HG03565 (cell line): ENCODE results near the gene ZNF451.
A peak's percentile ranks its signal among the peaks of the same experiment; 100 is the strongest.
"Not testable (repeated sequence)": the region's sequence is repeated elsewhere in the genome, so short reads cannot be mapped to it uniquely, and the experiment has no call there.

Source experiments
- ATAC-seq: cut with Tn5 transposase; IDR thresholded peaks from one replicate; pipeline ENCODE4 v1.9.1; 2021; ENCODE audit warnings: mild to moderate bottlenecking, moderate library complexity; ENCODE audit not compliant: unreplicated experiment

Gene ZNF451

DNA sequence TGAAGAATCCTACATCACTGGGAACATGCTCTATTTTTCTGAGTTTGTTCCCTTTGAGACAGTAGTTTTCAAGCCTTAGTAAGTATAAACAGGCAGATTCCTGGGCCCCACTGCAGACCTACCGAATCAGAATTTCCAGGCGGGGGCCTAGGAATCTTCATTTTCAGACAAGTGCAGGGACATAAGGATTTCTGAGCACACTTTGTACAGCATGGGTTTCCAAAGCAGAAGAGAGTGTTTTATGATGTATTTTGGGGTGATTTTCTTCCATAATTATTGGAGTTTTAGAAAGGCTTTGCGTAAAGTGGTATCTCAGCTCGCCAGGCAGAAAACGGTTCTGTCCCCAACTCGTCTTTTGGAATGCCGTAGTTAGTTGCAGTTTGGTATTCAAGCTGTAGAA is 1.4 kb downstream of the ZNF451 start:
- not testable (repeated sequence) for ATAC-seq

- ATAC-seq = no peak
Observed at GRCh38 chr6:57094689-57095088, 4.7 kb downstream of the ZNF451 start.

- no peak for ATAC-seq
Observed at GRCh38 chr6:57097596-57097995, 7.6 kb downstream of the ZNF451 start.

DNA sequence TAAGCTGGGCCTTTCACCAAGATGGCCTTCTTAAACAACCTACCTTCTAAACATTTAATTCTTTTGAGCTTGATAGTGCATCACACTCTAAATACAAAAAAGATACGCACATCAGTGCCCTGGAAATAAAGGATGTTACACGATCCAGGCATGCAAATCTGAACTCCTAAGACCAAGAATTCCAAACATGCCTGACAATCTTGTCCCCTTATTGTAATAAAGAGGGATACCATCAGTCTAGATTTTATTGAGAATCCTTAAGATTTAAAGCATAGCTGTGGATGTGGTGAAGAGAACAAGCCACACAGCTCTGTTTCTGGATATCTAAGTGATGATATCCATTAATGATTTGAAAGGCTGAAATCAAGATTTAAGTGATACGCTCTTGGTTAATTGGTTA is 13.0 kb downstream of the ZNF451 start:
- no peak for ATAC-seq

DNA sequence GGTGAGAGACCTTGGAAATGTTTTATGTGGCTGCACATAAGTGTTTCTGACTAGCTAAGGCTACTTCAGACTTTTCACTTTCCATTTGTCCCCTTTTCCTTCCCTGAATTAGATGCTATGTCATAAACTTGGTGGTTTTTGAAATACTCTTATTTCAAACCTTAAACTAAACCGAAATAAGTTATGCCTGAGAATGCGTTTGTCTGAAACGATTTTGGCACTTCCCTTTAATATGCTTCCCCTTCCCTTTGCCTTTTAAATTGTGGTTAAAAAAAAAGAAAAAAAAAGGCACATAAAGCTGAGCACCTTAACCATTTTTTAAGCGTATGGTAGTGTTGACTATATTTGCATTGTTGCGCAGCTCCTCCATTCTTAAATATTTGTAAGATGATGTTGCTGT is 14.3 kb downstream of the ZNF451 start:
- ATAC-seq = no peak

GRCh38 chr6:57106990-57107389 is 17.0 kb downstream of the ZNF451 start:
- ATAC-seq = no peak

GRCh38 chr6:57108691-57109090 is 18.7 kb downstream of the ZNF451 start:
- ATAC-seq = peak; percentile 91

GRCh38 chr6:57109880-57110279 is 19.9 kb downstream of the ZNF451 start:
- no peak for ATAC-seq

GRCh38 chr6:57113105-57113504 is 23.1 kb downstream of the ZNF451 start:
- ATAC-seq = no peak

DNA sequence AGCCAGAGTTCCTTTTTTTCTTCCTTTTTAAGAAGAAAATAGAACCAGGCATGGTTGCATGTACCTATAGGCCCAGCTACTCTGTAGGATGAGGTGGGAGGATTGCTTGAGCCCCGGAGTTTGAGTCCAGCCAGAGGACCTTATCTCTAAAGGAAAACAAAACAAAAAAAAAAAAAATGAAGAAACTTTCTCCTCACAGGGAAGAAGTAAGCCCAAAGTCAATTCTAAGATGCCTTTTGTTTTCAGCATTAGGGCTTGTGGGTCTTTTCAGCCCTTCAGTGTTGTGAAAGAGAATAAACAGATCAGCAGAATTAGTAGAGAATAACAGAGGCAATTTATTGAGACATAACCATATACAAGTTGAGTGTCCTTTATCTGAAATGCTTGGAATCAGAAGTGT is 26.8 kb downstream of the ZNF451 start:
- no peak for ATAC-seq

- no peak for ATAC-seq
Observed at GRCh38 chr6:57117796-57118195, 27.8 kb downstream of the ZNF451 start.

DNA sequence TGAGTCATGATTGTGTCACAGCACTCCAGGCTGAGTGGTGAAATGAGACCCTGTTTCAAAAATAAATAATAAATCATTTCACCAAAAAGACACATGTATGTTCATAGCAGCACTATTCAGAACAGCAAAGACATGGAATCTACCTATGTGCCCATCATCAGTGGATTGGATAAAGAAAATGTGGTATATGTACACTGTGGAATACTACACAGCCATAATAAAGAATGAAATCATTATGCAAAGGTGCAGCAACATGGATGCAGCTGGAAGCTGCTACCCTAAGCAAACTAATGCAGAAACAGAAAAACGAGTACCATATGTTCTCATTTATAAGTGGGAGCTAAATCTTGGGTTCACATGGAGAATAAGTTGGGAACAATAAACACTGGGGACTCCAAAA is 33.1 kb downstream of the ZNF451 start:
- ATAC-seq = no peak

- no peak for ATAC-seq
Observed at GRCh38 chr6:57127763-57128162, 37.8 kb downstream of the ZNF451 start.

- no peak for ATAC-seq
Observed at GRCh38 chr6:57130661-57131177, 40.7 kb downstream of the ZNF451 start.

DNA sequence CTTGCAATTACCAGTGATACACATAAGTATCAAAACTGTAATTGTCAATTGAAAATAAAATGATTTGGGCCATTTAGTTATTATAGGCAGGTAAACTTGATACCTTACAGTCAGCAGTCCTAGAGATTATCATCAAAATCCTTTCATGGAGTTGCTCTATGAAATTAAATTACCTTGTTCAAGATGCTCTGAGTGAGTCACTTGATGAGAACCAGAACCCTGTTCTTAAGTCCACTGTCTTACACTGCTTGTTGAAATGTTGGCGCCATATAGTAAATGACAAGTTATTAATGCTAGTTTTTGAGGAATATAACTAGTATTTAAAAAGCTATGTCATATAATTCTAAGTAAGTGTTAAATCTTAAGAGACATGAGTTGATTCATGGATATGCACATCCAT is 45.0 kb downstream of the ZNF451 start:
- ATAC-seq = no peak

GRCh38 chr6:57135885-57136284 is 45.9 kb downstream of the ZNF451 start:
- ATAC-seq = no peak

GRCh38 chr6:57137350-57137749 is 47.4 kb downstream of the ZNF451 start:
- ATAC-seq = no peak

DNA sequence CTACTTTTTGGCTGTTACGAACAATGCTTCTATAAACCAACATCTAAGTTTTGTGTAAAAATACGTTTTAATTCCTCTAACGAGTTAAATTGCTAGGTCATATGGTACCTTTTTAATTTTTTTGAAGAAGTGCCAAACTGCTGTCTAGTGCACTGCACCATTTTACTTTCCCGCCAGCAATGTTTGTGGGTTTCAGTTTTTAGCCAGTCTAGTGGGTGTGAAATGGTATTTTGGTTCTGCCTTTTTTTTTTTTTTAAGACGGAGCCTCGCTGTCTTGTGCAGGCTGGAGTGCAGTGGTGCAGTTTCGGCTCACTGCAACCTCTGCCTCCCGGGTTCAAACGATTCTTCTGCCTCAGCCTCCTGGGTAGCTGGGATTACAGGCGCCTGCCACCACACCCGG is 48.0 kb downstream of the ZNF451 start:
- no peak for ATAC-seq

DNA sequence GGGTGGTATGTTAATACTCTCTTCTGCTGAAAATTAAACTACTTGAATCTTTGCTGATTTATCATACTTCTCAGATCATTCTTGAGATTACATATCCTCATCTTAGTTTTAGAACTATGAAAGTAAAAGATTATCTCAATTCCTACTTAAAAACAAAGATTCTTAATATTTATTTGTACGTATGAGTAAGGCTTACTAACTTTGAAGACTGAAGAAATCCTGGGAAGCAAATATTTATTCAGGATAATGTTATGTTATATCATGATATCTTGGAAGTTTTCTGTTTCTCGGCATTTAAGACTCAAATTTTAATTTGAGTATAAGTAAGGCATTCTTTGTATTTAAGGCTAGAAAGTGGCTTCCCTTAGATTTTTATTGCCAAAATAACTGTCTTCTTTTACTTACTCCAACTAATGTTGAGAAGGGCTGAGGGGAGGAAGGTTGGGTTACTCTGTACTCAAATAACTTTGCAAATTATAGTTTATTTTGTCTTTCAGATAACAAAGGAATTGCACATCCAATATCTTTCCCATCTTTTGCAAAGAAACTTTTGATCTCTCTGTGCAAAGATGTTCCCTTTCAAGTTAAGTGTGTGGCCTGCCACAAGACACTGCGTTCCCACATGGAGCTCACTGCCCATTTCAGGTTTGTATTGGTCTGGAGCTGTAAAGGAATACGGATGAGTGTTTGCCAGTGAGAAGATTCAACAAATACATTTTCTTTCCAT is 51.6 kb downstream of the ZNF451 start:
- ATAC-seq = no peak

GRCh38 chr6:57142178-57142525 is 52.2 kb downstream of the ZNF451 start:
- no peak for ATAC-seq

DNA sequence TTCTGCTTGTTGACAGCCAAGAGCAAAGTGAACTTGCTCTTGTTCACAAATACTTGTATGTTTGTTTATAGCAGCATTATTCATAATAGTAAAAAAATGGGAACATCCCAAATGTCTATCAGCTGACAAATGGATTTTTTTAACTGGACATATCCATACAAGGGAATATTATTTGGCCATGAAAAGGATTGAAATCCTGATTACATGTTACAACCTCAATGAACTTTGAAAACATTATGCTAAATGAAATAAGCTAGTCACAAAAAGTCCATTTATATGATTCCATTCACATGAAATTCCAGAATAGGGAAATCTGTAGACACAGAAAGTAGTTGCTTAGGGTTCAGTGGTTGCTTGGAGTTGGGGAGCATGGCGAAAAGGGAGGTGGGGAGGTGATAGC is 53.7 kb downstream of the ZNF451 start:
- no peak for ATAC-seq

DNA sequence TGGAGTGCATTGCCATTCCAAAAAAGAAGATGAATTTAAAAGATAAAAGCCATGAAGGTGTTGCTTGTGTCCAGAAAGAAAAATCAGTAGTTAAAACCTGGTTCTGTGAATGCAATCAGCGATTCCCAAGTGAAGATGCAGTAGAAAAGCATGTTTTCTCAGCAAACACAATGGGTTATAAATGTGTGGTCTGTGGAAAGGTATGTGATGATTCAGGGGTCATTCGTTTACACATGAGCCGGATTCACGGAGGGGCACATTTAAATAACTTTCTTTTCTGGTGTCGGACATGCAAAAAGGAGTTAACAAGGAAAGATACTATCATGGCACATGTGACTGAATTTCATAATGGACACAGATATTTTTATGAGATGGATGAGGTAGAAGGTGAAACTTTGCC is 57.4 kb downstream of the ZNF451 start:
- ATAC-seq = no peak
